ENCODE results near the gene DUOXA1.
"Not testable (repeated sequence)": the region's sequence is repeated elsewhere in the genome, so short reads cannot be mapped to it uniquely, and the experiment has no call there.

DUOXA1 gene

GRCh38 chr15:45087513-45087912 is 42.2 kb downstream of the DUOXA1 start:
- no peak for DNase-seq

GRCh38 chr15:45084163-45084562 is 45.5 kb downstream of the DUOXA1 start:
- no peak for DNase-seq

DNA sequence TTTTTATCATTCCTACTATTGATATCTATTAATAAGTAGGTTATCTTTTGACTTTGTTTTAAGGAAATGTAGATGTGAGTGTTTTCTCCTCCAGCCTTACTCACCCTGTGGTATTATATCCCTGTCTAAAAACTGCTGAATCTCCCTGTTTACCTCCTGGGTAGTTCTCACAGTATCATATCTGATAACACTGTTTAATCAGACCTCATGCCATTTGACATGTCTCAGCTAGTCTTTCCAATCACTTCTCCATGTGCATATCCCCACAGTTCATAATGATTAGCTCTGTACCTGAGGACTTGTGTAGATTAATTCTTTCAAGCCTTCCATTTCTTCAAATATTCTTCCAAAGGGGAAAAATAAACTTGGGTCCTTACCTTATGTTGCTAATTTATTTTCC is 46.5 kb downstream of the DUOXA1 start:
- DNase-seq = no peak

GRCh38 chr15:45082412-45082811 is 47.3 kb downstream of the DUOXA1 start:
- not testable (repeated sequence) for DNase-seq

- not testable (repeated sequence) for DNase-seq
Measured at GRCh38 chr15:45080593-45080992, 49.1 kb downstream of the DUOXA1 start.

- not testable (repeated sequence) for DNase-seq
Measured at GRCh38 chr15:45079628-45080246, 49.9 kb downstream of the DUOXA1 start.

GRCh38 chr15:45079201-45079600 is 50.5 kb downstream of the DUOXA1 start:
- DNase-seq = not testable (repeated sequence)

DNA sequence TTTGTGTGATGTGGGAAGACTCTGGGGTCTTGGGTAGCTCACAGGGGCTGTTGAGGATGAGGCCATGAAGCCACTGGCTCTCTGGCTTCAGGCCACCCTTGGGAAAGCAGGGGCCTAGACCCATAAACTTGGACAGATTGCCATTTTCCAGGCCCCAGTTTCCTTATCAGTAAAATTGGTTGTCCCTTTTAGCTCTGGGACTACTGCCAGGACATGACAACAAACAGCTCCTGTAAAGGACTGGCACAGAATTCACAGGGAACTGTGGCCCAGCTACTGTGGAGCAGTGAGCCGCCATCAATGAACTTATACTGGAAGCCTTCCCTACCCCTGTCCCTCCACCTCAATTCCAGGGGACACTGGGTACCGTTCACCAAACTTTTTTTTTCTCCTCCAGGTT is 52.3 kb downstream of the DUOXA1 start:
- DNase-seq = not testable (repeated sequence)

DNA sequence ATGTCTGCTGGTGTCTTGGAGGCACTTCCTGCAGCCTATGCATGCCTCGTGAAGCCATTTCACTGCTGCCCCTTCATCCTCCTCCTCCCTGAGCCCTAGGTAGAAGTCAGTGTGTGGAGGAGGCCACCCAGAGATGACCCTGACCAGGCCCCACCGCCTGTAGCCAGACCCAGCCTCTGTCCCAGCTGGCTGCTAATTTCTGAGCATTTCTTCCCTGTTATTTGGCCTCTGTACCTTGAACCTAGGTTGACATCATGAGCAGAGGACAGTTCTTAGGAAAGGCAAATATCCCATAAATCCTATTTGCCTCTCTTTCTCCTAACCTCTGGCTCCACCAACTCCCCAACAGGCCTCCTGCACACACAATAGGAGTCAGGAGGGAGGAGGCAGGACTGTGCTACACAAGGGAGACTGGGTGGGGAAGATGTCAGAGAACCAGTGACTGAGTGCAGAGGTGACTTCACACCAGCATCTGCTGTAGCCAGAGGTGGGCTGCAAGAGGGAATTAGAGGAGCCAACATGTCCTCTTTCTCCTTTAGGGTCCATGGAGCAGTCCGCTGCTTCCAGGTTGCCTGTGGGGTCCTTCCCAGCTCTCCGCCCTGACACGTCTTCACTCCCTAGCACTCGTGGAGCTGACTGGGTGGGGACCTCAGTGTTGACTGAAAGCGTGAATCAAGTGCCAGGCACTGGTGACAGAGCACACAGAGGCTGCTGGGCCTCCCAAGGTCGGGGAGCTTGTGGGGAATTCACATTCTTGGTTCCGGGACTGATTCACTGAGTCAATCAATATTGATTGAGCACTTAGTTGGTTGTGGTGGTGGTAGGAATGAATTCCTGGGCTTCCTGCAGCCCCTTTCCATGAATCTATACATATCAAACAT is 54.0 kb downstream of the DUOXA1 start:
- DNase-seq = not testable (repeated sequence)

- not testable (repeated sequence) for DNase-seq
Measured at GRCh38 chr15:45073602-45074001, 56.1 kb downstream of the DUOXA1 start.

DNA sequence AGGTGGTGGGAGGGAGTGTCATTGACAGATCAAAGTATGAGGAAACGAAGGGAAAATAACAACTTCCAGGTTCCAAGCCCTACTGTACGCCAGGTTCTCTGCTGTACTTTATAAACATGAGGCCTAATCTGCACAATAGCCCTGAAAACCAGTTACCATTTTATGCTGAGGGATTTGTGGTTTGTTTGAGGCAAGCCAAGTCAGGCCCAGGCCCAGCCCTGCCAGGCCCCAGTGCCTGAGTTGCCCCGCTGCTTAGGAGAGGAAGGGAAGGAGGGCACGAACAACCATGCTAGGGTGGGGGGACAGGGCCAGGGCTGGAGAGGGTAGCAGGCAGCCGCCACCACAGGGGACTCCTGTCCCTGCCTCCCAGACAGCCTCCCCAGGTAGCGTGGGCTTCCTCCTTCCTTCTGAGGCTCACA is 59.7 kb downstream of the DUOXA1 start:
- not testable (repeated sequence) for DNase-seq
